Trophoblast cell (in vitro differentiated cells and primary cell): ENCODE data around the gene SGTA.
A peak's percentile ranks its signal among the peaks of the same experiment; 100 is the strongest.

Experiments used
- DNase-seq, 2 donors: peaks; one replicate each; pipeline ENCODE4 v3.0.0-alpha.2; 2016
- H2AFZ ChIP-seq: 2 replicates; pipeline ENCODE4 v1.6.1; 2013; ENCODE audit warnings: low read length, moderate library complexity, mild to moderate bottlenecking; ENCODE audit not compliant: insufficient read depth, poor library complexity
- H2AK5ac ChIP-seq: 2 replicates; pipeline ENCODE4 v1.6.1; 2013; ENCODE audit warnings: mild to moderate bottlenecking, low read length
- H2BK120ac ChIP-seq: 2 replicates; pipeline ENCODE4 v1.6.1; 2013; ENCODE audit warnings: low read length, mild to moderate bottlenecking, moderate library complexity; ENCODE audit not compliant: insufficient read depth, poor library complexity
- H2BK12ac ChIP-seq: 2 replicates; pipeline ENCODE4 v1.6.1; 2013; ENCODE audit warnings: mild to moderate bottlenecking, low read length, moderate library complexity
- H2BK5ac ChIP-seq: 2 replicates; pipeline ENCODE4 v1.6.1; 2013; ENCODE audit warnings: low read length, low read depth, moderate library complexity, mild to moderate bottlenecking; ENCODE audit not compliant: poor library complexity
- H3K14ac ChIP-seq: 2 replicates; pipeline ENCODE4 v1.6.1; 2013; ENCODE audit warnings: mild to moderate bottlenecking, low read length
- H3K18ac ChIP-seq: 2 replicates; pipeline ENCODE4 v1.6.1; 2013; ENCODE audit warnings: mild to moderate bottlenecking, low read length
- H3K23ac ChIP-seq: 2 replicates; pipeline ENCODE4 v1.6.1; 2013; ENCODE audit warnings: low read length
- H3K27ac ChIP-seq: 2 replicates; pipeline ENCODE4 v1.5.1; 2013; ENCODE audit warnings: low read depth, mild to moderate bottlenecking, inconsistent platforms, low read length, moderate library complexity
- H3K27me3 ChIP-seq: 2 replicates; pipeline ENCODE4 v1.6.1; 2013; ENCODE audit warnings: inconsistent platforms, mild to moderate bottlenecking, low read length, moderate library complexity; ENCODE audit not compliant: insufficient read depth
- H3K36me3 ChIP-seq, 2 experiments: 1 replicate in 1 of 2; 2 replicates in 1 of 2; pipeline ENCODE4 v1.6.1; 2013; ENCODE audit warnings: low read length in 2 of 2, mild to moderate bottlenecking in 2 of 2, moderate library complexity in 1 of 2; ENCODE audit not compliant: insufficient read depth in 2 of 2, control insufficient read depth in 1 of 2
- H3K4ac ChIP-seq: 2 replicates; pipeline ENCODE4 v1.6.1; 2013; ENCODE audit warnings: low read depth, mild to moderate bottlenecking, low read length, moderate library complexity
- H3K4me1 ChIP-seq, 2 experiments: 1 replicate in 1 of 2; 2 replicates in 1 of 2; pipeline ENCODE4 v1.6.1; 2013; ENCODE audit warnings: low read length in 2 of 2, mild to moderate bottlenecking in 2 of 2, moderate library complexity in 1 of 2; ENCODE audit not compliant: insufficient read depth in 2 of 2, control insufficient read depth in 1 of 2
- H3K4me2 ChIP-seq: 2 replicates; pipeline ENCODE4 v1.6.1; 2013; ENCODE audit warnings: inconsistent platforms, mild to moderate bottlenecking, low read length, moderate library complexity
- H3K4me3 ChIP-seq: 2 replicates; pipeline ENCODE4 v1.5.1; 2013; ENCODE audit warnings: mild to moderate bottlenecking, low read depth, low read length, inconsistent platforms
- H3K79me1 ChIP-seq: one replicate; pipeline ENCODE4 v1.6.1; 2013; ENCODE audit warnings: low read length
- H3K79me2 ChIP-seq: 2 replicates; pipeline ENCODE4 v1.6.1; 2013; ENCODE audit warnings: low read length, mild to moderate bottlenecking; ENCODE audit not compliant: control insufficient read depth, insufficient read depth, poor library complexity
- H3K9ac ChIP-seq: 2 replicates; pipeline ENCODE4 v1.6.1; 2013; ENCODE audit warnings: mild to moderate bottlenecking, low read length
- H3K9me3 ChIP-seq: 2 replicates; pipeline ENCODE4 v1.6.1; 2013; ENCODE audit warnings: low read depth, mild to moderate bottlenecking, control low read depth, inconsistent platforms, low read length; ENCODE audit not compliant: insufficient read depth
- H4K12ac ChIP-seq: 2 replicates; pipeline ENCODE4 v1.6.1; 2013; ENCODE audit warnings: low read depth, mild to moderate bottlenecking, low read length, moderate library complexity
- H4K8ac ChIP-seq: 2 replicates; pipeline ENCODE4 v1.6.1; 2013; ENCODE audit warnings: low read depth, mild to moderate bottlenecking, low read length, moderate library complexity
- H4K91ac ChIP-seq: one replicate; pipeline ENCODE4 v1.6.1; 2013; ENCODE audit warnings: low read depth, mild to moderate bottlenecking, low read length, moderate library complexity
- WGBS: extraction: QIAGEN DNeasy Blood & Tissue Kit; methylation state at CpG from one replicate; pipeline ENCODE4 v1.1.7; 2013; ENCODE audit warnings: missing lambda C conversion rate; ENCODE audit not compliant: insufficient read length, insufficient coverage; ENCODE audit errors: extremely low coverage; 5-methylcytosine and 5-hydroxymethylcytosine counted together

SGTA gene

GRCh38 chr19:2720777-2721569, 62.1 kb downstream of the SGTA start, which contains the start of gene DIRAS1:
TSS of gene DIRAS1 (minus strand) at chr19:2721372. CDS start at chr19:2717806, 3,566 bp downstream.
- Histone ChIP-seq H3K23ac (no peak within 1 kb of the TSS), H3K79me2 (no peaks in the 10 kb centered on the region), H3K4ac (no peak within 1 kb of the TSS), H2BK12ac (no peak within 1 kb of the TSS), H4K8ac (no peak within 1 kb of the TSS), H3K27me3 (peaks cover 32% of the 10 kb centered on the region), H4K12ac (no peak within 1 kb of the TSS), H3K4me3 (no peak within 1 kb of the TSS), H3K9ac (no peak within 1 kb of the TSS), H2AFZ (no peak within 1 kb of the TSS), H3K79me1 (no peaks in the 10 kb centered on the region), H3K4me1 (peaks cover 0 to 2% of the 10 kb centered on the region in 2 experiments), H2AK5ac (no peak within 1 kb of the TSS), H3K27ac (no peak within 1 kb of the TSS), H3K14ac (no peak within 1 kb of the TSS), H3K9me3 (peaks cover 6% of the 10 kb centered on the region), H2BK5ac (no peak within 1 kb of the TSS), H3K36me3 (no peaks in the 10 kb centered on the region), H3K18ac (no peak within 1 kb of the TSS), H3K4me2 (peak within 1 kb of the TSS; percentile 58), H2BK120ac (no peak within 1 kb of the TSS), H4K91ac (no peak within 1 kb of the TSS)
- DNase-seq = no peak
- WGBS = no CpG with 5 or more reads among the region's 100 CpGs

DNA sequence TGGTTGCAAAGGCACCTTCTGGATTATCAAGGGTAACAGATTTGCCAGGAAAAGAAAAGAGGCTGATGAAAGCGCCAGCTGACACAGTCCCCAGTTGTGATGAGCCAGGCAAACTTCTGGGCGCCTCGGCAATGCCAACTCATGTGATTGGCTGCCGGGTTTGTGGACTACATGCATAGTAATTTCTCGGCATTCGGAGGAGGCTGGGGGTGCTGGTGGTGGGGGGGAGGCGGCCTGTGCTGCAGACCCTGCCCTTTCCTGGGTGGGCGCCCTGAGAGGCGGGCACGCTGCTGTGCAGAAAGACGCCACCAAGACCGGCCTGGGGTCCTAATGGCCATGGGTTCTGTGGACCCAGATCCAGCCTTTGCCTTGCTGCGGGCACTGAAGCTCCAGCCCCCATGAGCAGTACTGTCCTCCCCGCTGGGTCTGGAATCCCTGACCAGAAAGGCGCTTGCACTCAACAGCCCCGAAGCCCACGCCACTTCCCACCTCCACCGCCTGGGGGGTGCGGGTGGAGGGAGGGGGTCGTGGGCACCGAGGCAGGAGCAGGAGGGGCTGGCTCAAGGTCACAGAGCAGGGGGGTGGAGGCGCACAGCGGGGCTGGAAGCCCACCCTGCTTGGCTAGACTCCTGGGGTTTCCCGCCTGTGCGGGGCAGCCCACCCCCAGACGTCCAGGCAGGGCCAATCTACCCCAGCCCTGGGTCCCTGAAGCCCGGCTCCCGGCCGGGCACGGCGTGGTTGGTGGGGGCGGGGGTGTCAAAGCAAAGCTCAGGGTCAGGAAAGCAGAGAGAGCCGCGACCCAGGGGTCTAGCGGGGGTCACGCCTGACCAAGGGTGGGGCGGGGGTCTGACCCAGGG, 62.9 kb downstream of the SGTA start:
- no peaks in the 10 kb centered on the region for H3K79me1 ChIP-seq
- peaks cover 32% of the 10 kb centered on the region for H3K27me3 ChIP-seq
- H2AFZ ChIP-seq = no peak overlapping the region
- H2BK120ac ChIP-seq = no peak overlapping the region
- H3K14ac ChIP-seq = no peak overlapping the region
- peaks cover 10% of the 10 kb centered on the region for H3K9me3 ChIP-seq
- no peak overlapping the region for H2BK12ac ChIP-seq
- H3K4me1 ChIP-seq = peaks cover 0 to 2% of the 10 kb centered on the region in 2 experiments
- H3K36me3 ChIP-seq = no peaks in the 10 kb centered on the region
- DNase-seq = no peak
- no peak overlapping the region for H3K18ac ChIP-seq
- no peaks in the 10 kb centered on the region for H3K79me2 ChIP-seq
- H2AK5ac ChIP-seq = no peak overlapping the region
- H3K4ac ChIP-seq = no peak overlapping the region
- H3K9ac ChIP-seq = no peak overlapping the region
- H3K27ac ChIP-seq = no peak overlapping the region
- WGBS = no CpG with 5 or more reads among the region's 37 CpGs
- no peak overlapping the region for H4K12ac ChIP-seq
- H3K4me3 ChIP-seq = no peak overlapping the region
- peak overlapping the region; percentile 32 for H3K4me2 ChIP-seq
- H4K91ac ChIP-seq = no peak overlapping the region
- no peak overlapping the region for H4K8ac ChIP-seq
- no peak overlapping the region for H2BK5ac ChIP-seq
- H3K23ac ChIP-seq = no peak overlapping the region

GRCh38 chr19:2719232-2719735, 63.8 kb downstream of the SGTA start:
- Histone ChIP-seq H3K9me3 (peaks cover 12% of the 10 kb centered on the region), H3K14ac (no peak overlapping the region), H3K4ac (no peak overlapping the region), H4K12ac (no peak overlapping the region), H3K4me1 (peaks cover 0 to 2% of the 10 kb centered on the region in 2 experiments), H4K91ac (no peak overlapping the region), H3K4me2 (no peak overlapping the region), H3K79me2 (no peaks in the 10 kb centered on the region), H2AFZ (no peak overlapping the region), H2AK5ac (no peak overlapping the region), H2BK12ac (no peak overlapping the region), H3K18ac (no peak overlapping the region), H2BK120ac (no peak overlapping the region), H3K9ac (no peak overlapping the region), H3K36me3 (no peaks in the 10 kb centered on the region), H3K79me1 (no peaks in the 10 kb centered on the region), H3K27ac (no peak overlapping the region), H3K23ac (no peak overlapping the region), H4K8ac (no peak overlapping the region), H3K27me3 (peaks cover 32% of the 10 kb centered on the region), H2BK5ac (no peak overlapping the region), H3K4me3 (no peak overlapping the region)
- no CpG with 5 or more reads among the region's 7 CpGs for WGBS
- DNase-seq = no peak

- H3K4ac ChIP-seq = no peak overlapping the region
- WGBS = no CpG with 5 or more reads among the region's 52 CpGs
- H4K8ac ChIP-seq = no peak overlapping the region
- no peak overlapping the region for H3K4me2 ChIP-seq
- H3K14ac ChIP-seq = no peak overlapping the region
- no peak overlapping the region for H4K12ac ChIP-seq
- no peaks in the 10 kb centered on the region for H3K79me1 ChIP-seq
- no peak overlapping the region for H3K9ac ChIP-seq
- peak overlapping the region; percentile 34 for H3K4me3 ChIP-seq
- peaks cover 17% of the 10 kb centered on the region for H3K9me3 ChIP-seq
- H2AK5ac ChIP-seq = no peak overlapping the region
- peaks cover 0 to 2% of the 10 kb centered on the region in 2 experiments for H3K4me1 ChIP-seq
- H2BK12ac ChIP-seq = no peak overlapping the region
- peaks cover 32% of the 10 kb centered on the region for H3K27me3 ChIP-seq
- no peak overlapping the region for H3K23ac ChIP-seq
- no peak overlapping the region for H3K27ac ChIP-seq
- no peak overlapping the region for H2BK120ac ChIP-seq
- no peak overlapping the region for H3K18ac ChIP-seq
- H3K36me3 ChIP-seq = no peaks in the 10 kb centered on the region
- no peak for DNase-seq
- no peak overlapping the region for H2AFZ ChIP-seq
- H4K91ac ChIP-seq = no peak overlapping the region
- no peaks in the 10 kb centered on the region for H3K79me2 ChIP-seq
- H2BK5ac ChIP-seq = no peak overlapping the region
These were observed 65.2 kb downstream of the SGTA start for GRCh38 chr19:2717638-2718541.
